GM12801 (cell line): ENCODE results near the gene LIN7A.

Experiments
- CTCF ChIP-seq: IDR thresholded peaks from one replicate; pipeline ENCODE4 v1.5.1; 2011; ENCODE audit warnings: control low read depth; ENCODE audit not compliant: insufficient read length; ENCODE audit errors: extremely low read depth

LIN7A gene

DNA sequence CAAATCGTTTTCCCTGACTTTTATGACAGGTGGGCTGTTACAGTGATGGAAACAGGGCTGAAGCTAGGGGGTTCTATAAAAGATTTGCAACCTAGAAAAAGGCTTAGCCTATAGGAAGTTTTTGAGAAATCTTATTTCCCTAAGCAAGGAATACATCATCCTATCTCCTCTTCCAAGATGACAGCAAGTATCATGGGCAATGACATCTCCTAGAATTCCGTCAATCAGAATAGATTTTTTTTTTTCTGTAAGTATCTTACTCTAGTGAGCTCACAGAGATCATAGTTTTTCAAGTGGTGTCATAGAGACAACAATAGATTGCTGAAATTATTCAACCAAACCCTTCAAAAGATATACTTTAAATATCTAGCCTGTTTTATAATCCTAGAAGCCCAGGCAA, 112.2 kb downstream of the LIN7A start:
- no peak for TF ChIP-seq CTCF

GRCh38 chr12:80823393-80823792, 114.3 kb downstream of the LIN7A start:
- TF ChIP-seq CTCF, result no peak

- no peak for TF ChIP-seq CTCF
These were observed 116.2 kb downstream of the LIN7A start for GRCh38 chr12:80821513-80822000.

DNA sequence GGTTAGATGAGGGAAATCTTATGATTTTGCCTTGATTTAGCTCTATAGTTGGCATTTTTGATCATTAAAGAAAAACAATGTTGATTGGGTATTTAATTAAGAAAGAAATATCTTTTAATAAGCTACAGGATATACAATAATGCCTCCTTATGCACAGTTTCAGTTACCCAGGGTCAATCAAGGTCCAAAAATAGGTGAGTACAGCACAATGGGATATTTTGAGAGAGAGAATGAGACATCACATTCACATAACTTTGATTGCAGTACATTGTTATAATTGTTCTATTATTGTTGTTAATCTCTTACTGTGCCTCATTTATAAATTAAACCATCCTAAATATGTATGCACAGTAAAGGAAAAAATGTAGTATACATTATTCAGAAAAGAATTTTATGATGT, 118.9 kb downstream of the LIN7A start:
- TF ChIP-seq CTCF, result no peak

DNA sequence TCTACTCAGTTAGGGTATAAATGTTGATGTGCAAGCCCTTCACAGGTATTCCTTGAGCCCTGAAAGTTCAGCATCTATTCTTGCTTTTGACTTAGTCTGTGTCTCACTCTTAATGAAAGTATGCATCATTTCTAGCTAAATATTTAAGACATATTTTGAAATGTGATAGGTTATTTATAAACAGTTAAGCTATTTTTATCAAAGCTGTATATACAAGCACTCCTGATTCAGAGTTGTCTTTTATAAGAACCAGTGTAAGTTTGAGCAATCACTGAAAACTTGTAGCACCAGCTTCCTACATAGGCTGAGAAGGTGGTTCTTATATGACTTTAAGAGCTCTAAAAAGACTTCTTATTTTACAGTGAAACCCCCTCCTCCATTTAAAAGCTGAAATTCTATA, 122.4 kb downstream of the LIN7A start:
- no peak for TF ChIP-seq CTCF

GRCh38 chr12:80814453-80814852, 123.3 kb downstream of the LIN7A start:
- TF ChIP-seq CTCF, result no peak

GRCh38 chr12:80813820-80814219, 123.9 kb downstream of the LIN7A start:
- TF ChIP-seq CTCF, result no peak
